ENCODE results near the gene MLC1. TPM values are rescaled to one million over a fixed set of nuclear protein-coding genes. Genes with fewer than 3 reads are reported as not detected.

The MLC1 gene
- total RNA-seq, 4 donors from 2014 or later = 0.07 to 0.13 TPM; not detected in 2

DNA sequence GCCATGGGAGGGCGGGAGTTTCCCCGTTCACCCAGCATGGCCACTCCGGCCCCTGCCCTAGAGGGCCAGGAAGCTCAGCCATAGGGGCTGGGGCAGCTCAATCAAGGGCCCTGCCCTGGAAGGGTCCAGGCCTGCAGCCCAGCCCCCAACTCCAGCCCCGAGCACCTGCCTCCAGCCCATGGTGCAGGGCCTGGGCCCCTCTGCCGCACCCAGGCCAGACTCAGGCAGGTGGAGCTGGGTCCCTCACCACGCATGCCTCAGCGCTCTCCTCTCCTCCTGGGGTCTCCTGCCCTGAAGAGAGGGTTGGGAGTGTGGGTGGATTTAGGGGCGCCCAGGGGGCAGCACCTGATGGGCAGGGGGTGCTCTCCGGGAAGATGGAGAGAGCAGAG is 13.1 kb downstream of the MLC1 start:
- peaks cover 49% of the 10 kb centered on the region for H3K27me3 ChIP-seq
- no peak overlapping the region for H3K4me3 ChIP-seq
- ATAC-seq = no peak
- no peak overlapping the region for H3K27ac ChIP-seq
- no peaks in the 10 kb centered on the region for H3K36me3 ChIP-seq
- no peaks in the 10 kb centered on the region for H3K9me3 ChIP-seq
- WGBS, 2 donors (ENCODE audit: low coverage in 1 of 2) = no CpG with 5 or more reads among the region's 9 CpGs
- no peaks in the 10 kb centered on the region for H3K4me1 ChIP-seq
- TF ChIP-seq POLR2AphosphoS5 (IDR thresholded peaks at IDR 0.05) (no peak), EP300 (IDR thresholded peaks at IDR 0.05) (no peak)

DNA sequence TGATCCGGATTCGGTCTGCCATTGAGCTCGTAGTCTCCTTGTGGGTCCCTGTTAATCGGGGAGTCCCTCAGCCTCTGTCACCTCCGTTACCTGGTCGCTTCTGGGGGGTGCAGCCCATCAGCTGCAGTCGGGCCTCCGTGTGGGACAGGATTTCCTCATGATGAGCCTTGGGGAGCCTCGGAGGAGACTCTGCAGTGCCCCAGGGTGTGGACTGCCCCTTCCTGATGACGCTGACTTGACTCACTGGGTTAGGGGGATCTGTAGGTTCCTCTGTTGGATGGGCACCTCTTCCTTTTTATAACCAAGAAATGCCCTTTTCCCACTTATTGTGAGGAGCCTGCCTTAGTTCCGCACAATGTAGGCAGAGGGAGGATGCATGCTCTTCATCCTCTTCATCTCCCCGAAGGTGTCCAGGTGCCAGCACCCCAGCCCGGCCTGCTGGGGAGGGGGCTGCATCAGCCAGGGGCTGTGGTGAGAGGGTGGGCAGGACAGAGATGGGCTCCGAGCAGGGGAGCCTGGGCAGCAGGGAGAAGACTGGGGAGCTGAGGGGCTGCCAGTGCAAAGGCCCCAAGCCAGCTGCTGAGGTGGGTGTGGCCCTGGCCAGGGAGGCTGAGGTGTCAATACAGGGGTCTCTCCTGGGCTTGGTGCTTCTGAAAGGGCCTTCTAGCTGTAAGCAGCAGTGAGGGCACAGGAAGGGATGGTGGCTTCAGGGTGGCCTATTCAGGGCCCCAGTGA is 13.6 kb downstream of the MLC1 start:
- TF ChIP-seq POLR2AphosphoS5 (IDR thresholded peaks at IDR 0.05) (no peak), EP300 (IDR thresholded peaks at IDR 0.05) (no peak), POLR2A (IDR thresholded peaks at IDR 0.05) (no peak)
- TF ChIP-seq, protein P1, sequence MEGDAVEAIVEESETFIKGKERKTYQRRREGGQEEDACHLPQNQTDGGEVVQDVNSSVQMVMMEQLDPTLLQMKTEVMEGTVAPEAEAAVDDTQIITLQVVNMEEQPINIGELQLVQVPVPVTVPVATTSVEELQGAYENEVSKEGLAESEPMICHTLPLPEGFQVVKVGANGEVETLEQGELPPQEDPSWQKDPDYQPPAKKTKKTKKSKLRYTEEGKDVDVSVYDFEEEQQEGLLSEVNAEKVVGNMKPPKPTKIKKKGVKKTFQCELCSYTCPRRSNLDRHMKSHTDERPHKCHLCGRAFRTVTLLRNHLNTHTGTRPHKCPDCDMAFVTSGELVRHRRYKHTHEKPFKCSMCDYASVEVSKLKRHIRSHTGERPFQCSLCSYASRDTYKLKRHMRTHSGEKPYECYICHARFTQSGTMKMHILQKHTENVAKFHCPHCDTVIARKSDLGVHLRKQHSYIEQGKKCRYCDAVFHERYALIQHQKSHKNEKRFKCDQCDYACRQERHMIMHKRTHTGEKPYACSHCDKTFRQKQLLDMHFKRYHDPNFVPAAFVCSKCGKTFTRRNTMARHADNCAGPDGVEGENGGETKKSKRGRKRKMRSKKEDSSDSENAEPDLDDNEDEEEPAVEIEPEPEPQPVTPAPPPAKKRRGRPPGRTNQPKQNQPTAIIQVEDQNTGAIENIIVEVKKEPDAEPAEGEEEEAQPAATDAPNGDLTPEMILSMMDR (IDR thresholded peaks at IDR 0.05) = no peak
- Histone ChIP-seq H3K27ac (no peak overlapping the region), H3K9me3 (no peaks in the 10 kb centered on the region), H3K27me3 (peaks cover 45% of the 10 kb centered on the region), H3K4me1 (no peaks in the 10 kb centered on the region), H3K36me3 (no peaks in the 10 kb centered on the region), H3K4me3 (no peak overlapping the region)
- no peak for ATAC-seq
- 89% methylated on average over 3 of the region's 14 CpGs; no CpG with 5 or more reads in 1 of the 2 donors for WGBS, 2 donors (ENCODE audit: low coverage in 1 of 2)

DNA sequence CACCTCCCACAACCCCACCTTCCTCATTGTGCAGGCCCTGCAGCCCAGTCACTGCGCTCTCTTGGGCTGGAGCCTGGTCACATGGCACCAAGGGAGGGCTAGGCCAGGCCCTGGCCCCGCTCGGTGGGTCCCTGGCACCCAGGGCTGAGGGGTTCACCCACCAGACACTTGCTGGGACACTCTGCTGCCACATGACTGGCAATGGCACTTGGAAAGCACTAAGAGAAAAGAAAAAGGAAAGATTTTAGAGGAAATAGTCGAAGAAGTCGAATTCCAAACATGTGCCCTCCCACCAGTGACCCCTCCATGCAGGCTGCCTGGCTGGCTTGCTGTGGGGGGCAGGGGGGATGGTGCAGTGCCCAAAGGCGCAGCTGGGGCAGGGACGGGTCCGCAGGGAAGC is 14.9 kb downstream of the MLC1 start:
- peaks cover 56% of the 10 kb centered on the region for H3K27me3 ChIP-seq

DNA sequence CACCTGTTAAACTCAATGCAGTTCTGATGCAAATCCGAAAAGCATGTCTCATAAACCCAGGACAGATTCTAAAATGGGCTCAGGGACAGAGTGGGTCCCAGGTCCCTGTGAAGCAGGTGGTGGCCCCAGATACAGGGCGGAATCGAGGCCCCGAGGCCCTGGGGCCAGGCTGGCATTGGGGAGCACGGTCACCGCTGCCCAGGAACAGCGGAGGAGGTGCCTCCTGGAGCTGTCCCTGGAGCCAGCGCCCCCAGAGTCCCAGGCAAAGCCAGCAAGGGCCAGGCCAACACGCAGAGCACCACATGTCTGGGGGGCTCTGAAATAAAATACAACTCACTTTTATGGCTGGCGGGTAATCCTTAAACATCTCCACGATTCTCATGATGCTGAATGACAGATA is 17.1 kb downstream of the MLC1 start:
- no peaks in the 10 kb centered on the region for H3K36me3 ChIP-seq
- no peak for ATAC-seq
- H3K27ac ChIP-seq = no peak overlapping the region
- TF ChIP-seq EP300 (IDR thresholded peaks at IDR 0.05) (no peak), POLR2A (IDR thresholded peaks at IDR 0.05) (no peak), POLR2AphosphoS5 (IDR thresholded peaks at IDR 0.05) (no peak)
- TF ChIP-seq, protein P1 (IDR thresholded peaks at IDR 0.05) = no peak
- no peaks in the 10 kb centered on the region for H3K9me3 ChIP-seq
- WGBS, 2 donors (ENCODE audit: low coverage in 1 of 2) = 79 to 100% methylated on average over 1 to 9 of the region's 11 CpGs
- H3K27me3 ChIP-seq = peaks cover 59% of the 10 kb centered on the region
- H3K4me3 ChIP-seq = no peak overlapping the region
- no peaks in the 10 kb centered on the region for H3K4me1 ChIP-seq

More for the DNA sequence above, 14.9 kb downstream of the MLC1 start:
- Histone ChIP-seq H3K27ac (no peak overlapping the region), H3K9me3 (no peaks in the 10 kb centered on the region), H3K36me3 (no peaks in the 10 kb centered on the region), H3K4me1 (no peaks in the 10 kb centered on the region), H3K4me3 (no peak overlapping the region)
- 75 to 89% methylated on average over 3 to 5 of the region's 8 CpGs for WGBS, 2 donors (ENCODE audit: low coverage in 1 of 2)
- TF ChIP-seq, protein P1 (IDR thresholded peaks at IDR 0.05) = no peak
- no peak for TF ChIP-seq EP300 (IDR thresholded peaks at IDR 0.05)
- TF ChIP-seq POLR2A (IDR thresholded peaks at IDR 0.05) = no peak
- TF ChIP-seq POLR2AphosphoS5 (IDR thresholded peaks at IDR 0.05) = no peak
- ATAC-seq = no peak

DNA sequence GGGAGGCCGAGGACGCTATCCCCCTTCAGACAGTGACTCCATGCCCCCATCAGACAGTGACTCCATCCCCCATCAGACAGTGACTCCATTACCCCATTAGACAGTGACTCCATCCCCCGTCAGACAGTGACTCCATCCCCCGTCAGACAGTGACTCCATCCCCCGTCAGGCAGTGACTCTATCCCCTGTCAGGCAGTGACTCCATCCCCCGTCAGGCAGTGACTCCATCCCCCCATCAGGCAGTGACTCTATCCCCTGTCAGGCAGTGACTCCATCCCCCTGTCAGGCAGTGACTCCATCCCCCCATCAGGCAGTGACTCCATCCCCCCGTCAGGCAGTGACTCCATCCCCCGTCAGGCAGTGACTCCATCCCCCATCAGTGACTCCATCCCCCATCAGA is 18.0 kb downstream of the MLC1 start:
- Histone ChIP-seq H3K4me3 (no peak overlapping the region), H3K27me3 (peaks cover 59% of the 10 kb centered on the region), H3K27ac (no peak overlapping the region), H3K4me1 (no peaks in the 10 kb centered on the region), H3K9me3 (no peaks in the 10 kb centered on the region), H3K36me3 (no peaks in the 10 kb centered on the region)
- WGBS, 2 donors (ENCODE audit: low coverage in 1 of 2) = 56 to 76% methylated on average over 2 to 6 of the region's 8 CpGs
- no peak for ATAC-seq
- TF ChIP-seq EP300 (IDR thresholded peaks at IDR 0.05) (no peak), POLR2A (IDR thresholded peaks at IDR 0.05) (no peak), POLR2AphosphoS5 (IDR thresholded peaks at IDR 0.05) (no peak)
- TF ChIP-seq, protein P1 (IDR thresholded peaks at IDR 0.05) = no peak

Data from gastroesophageal sphincter (tissue), 4 donors.